HepG2 (cell line): ENCODE data around the gene HCRT. TPM values are rescaled to one million over a fixed set of nuclear protein-coding genes. Genes with fewer than 3 reads are reported as not detected.

Experiments used
- GABPB1 ChIP-seq: IDR thresholded peaks from 2 replicates; pipeline ENCODE4 v1.6.1; 2016; ENCODE audit warnings: mild to moderate bottlenecking, missing genetic modification reagents, moderate library complexity, missing compliant biosample characterization
- HCFC1 ChIP-seq: fragments of 150-350 bp; IDR thresholded peaks from 2 replicates; pipeline ENCODE4 v1.6.1; 2014; ENCODE audit warnings: low read depth, low read length
- HOXA5 ChIP-seq: sonication (generic); formaldehyde crosslinking; IDR thresholded peaks from 2 replicates; pipeline ENCODE4 v1.4.0; 2020; ENCODE audit warnings: missing genetic modification reagents
- NFKB2 ChIP-seq: sonication (generic); formaldehyde crosslinking; IDR thresholded peaks from 2 replicates; pipeline ENCODE4 v1.4.0; 2020; ENCODE audit warnings: missing genetic modification reagents, borderline replicate concordance
- POLR2G ChIP-seq: fragments of 200-400 bp; formaldehyde crosslinking; IDR thresholded peaks from 2 replicates; pipeline ENCODE4 v1.6.1; 2018; ENCODE audit warnings: mild to moderate bottlenecking, low read depth, low read length, moderate library complexity
- REPIN1 ChIP-seq: sonication (generic); formaldehyde crosslinking; IDR thresholded peaks from 2 replicates; pipeline ENCODE4 v1.8.0; 2022; ENCODE audit warnings: missing genetic modification reagents, low read depth, mild to moderate bottlenecking, borderline replicate concordance
- SP1 ChIP-seq, 2 experiments: fragments of 450-650 bp in 1 of 2; sonication (generic) in 1 of 2; formaldehyde crosslinking in 1 of 2; IDR thresholded peaks; 2 replicates each; pipeline versions ENCODE4 v1.4.0 to v1.6.1; 2016 to 2020; ENCODE audit warnings: missing genetic modification reagents in 1 of 2
- SSRP1 ChIP-seq: IDR thresholded peaks from 2 replicates; pipeline ENCODE4 v1.6.1; 2016; ENCODE audit warnings: control low read depth
- U2AF2 ChIP-seq: fragments of 200-400 bp; formaldehyde crosslinking; IDR thresholded peaks from 2 replicates; pipeline ENCODE4 v1.6.1; 2017; ENCODE audit warnings: low read depth, mild to moderate bottlenecking, low read length
- ZFX ChIP-seq: sonication (generic); formaldehyde crosslinking; IDR thresholded peaks from 2 replicates; pipeline ENCODE4 v1.4.0; 2020; ENCODE audit warnings: mild to moderate bottlenecking, low read depth, missing genetic modification reagents, moderate library complexity
- ZMYM3 ChIP-seq: sonication (generic); formaldehyde crosslinking; IDR thresholded peaks from 2 replicates; pipeline ENCODE4 v1.5.1; 2020; ENCODE audit warnings: mild to moderate bottlenecking, missing genetic modification reagents
- ZNF124 ChIP-seq: sonication (generic); formaldehyde crosslinking; IDR thresholded peaks from 2 replicates; pipeline ENCODE4 v1.4.0; 2020; ENCODE audit warnings: missing genetic modification reagents
- ZNF446 ChIP-seq: sonication (generic); formaldehyde crosslinking; IDR thresholded peaks from 2 replicates; pipeline ENCODE4 v1.5.0; 2020; ENCODE audit warnings: mild to moderate bottlenecking, missing genetic modification reagents
- ZNF761 ChIP-seq: sonication (generic); formaldehyde crosslinking; conservative IDR thresholded peaks from 2 replicates; pipeline ENCODE4 v1.4.0; 2020; ENCODE audit warnings: mild to moderate bottlenecking, missing genetic modification reagents
- ZNF766 ChIP-seq: sonication (generic); formaldehyde crosslinking; IDR thresholded peaks from 2 replicates; pipeline ENCODE4 v1.5.0; 2020; ENCODE audit warnings: missing genetic modification reagents, borderline replicate concordance
- ZNF878 ChIP-seq: sonication (generic); formaldehyde crosslinking; IDR thresholded peaks from 2 replicates; pipeline ENCODE4 v1.8.1; 2023; ENCODE audit warnings: mild to moderate bottlenecking, missing genetic modification reagents, moderate library complexity
- polyA plus RNA-seq, 8 experiments: library from polyadenylated mRNA; depleted of rRNA in 3 of 8; stranded (reverse) in 7 of 8; unstranded in 1 of 8; fragments of >200 nt; fragmentation: Illumina TruSeq in 4 of 8; extraction: Trizol in 4 of 8; gene quantifications; 2 replicates each; pipeline versions ENCODE4 v1.2.1 to v1.2.3, GENCODE V29; 2011 to 2016; ENCODE audit warnings: low read depth in 4 of 8, missing spikeins in 1 of 8, mixed read lengths in 1 of 8; ENCODE audit not compliant: insufficient read depth in 1 of 8
- total RNA-seq, 5 experiments: library from RNA; depleted of rRNA; stranded (reverse); fragments of >200 nt; fragmentation: Illumina TruSeq; extraction: Trizol; gene quantifications; 2 replicates each; pipeline ENCODE4 v1.2.3, GENCODE V29; 2016; ENCODE audit warnings: low read depth in 1 of 5
- TF ChIP-seq, protein P1 (sequence below): sonication (generic); formaldehyde crosslinking; IDR thresholded peaks from 2 replicates; pipeline ENCODE4 v1.4.0; 2020; ENCODE audit warnings: missing genetic modification reagents
- TF ChIP-seq, protein P2 (sequence below): IDR thresholded peaks from 2 replicates; pipeline ENCODE4 v1.6.1; 2018; ENCODE audit warnings: missing genetic modification reagents, mild to moderate bottlenecking, missing compliant biosample characterization
- TF ChIP-seq, protein P3 (sequence below): sonication (generic); formaldehyde crosslinking; IDR thresholded peaks from 2 replicates; pipeline ENCODE4 v1.4.0; 2020; ENCODE audit warnings: low read depth, missing genetic modification reagents
- TF ChIP-seq, protein P4 (sequence below): sonication (generic); formaldehyde crosslinking; IDR thresholded peaks from 2 replicates; pipeline ENCODE4 v1.5.1; 2020; ENCODE audit warnings: mild to moderate bottlenecking, missing genetic modification reagents, borderline replicate concordance

Gene HCRT
- total and polyA plus RNA-seq, 2 of the 13 experiments (the other 11 are each of a cell fraction or from before 2014, with no cell fraction given): not detected

- TF ChIP-seq, protein P1, sequence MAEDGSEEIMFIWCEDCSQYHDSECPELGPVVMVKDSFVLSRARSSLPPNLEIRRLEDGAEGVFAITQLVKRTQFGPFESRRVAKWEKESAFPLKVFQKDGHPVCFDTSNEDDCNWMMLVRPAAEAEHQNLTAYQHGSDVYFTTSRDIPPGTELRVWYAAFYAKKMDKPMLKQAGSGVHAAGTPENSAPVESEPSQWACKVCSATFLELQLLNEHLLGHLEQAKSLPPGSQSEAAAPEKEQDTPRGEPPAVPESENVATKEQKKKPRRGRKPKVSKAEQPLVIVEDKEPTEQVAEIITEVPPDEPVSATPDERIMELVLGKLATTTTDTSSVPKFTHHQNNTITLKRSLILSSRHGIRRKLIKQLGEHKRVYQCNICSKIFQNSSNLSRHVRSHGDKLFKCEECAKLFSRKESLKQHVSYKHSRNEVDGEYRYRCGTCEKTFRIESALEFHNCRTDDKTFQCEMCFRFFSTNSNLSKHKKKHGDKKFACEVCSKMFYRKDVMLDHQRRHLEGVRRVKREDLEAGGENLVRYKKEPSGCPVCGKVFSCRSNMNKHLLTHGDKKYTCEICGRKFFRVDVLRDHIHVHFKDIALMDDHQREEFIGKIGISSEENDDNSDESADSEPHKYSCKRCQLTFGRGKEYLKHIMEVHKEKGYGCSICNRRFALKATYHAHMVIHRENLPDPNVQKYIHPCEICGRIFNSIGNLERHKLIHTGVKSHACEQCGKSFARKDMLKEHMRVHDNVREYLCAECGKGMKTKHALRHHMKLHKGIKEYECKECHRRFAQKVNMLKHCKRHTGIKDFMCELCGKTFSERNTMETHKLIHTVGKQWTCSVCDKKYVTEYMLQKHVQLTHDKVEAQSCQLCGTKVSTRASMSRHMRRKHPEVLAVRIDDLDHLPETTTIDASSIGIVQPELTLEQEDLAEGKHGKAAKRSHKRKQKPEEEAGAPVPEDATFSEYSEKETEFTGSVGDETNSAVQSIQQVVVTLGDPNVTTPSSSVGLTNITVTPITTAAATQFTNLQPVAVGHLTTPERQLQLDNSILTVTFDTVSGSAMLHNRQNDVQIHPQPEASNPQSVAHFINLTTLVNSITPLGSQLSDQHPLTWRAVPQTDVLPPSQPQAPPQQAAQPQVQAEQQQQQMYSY: peak; percentile 79
- TF ChIP-seq, protein P2, sequence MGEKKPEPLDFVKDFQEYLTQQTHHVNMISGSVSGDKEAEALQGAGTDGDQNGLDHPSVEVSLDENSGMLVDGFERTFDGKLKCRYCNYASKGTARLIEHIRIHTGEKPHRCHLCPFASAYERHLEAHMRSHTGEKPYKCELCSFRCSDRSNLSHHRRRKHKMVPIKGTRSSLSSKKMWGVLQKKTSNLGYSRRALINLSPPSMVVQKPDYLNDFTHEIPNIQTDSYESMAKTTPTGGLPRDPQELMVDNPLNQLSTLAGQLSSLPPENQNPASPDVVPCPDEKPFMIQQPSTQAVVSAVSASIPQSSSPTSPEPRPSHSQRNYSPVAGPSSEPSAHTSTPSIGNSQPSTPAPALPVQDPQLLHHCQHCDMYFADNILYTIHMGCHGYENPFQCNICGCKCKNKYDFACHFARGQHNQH (CRISPR knock-in tag): peak; percentile 70; the same call in 1 of the 2 replicates
- TF ChIP-seq ZNF766 (CRISPR knock-in tag) (peak; percentile 96), ZNF761 (peak; percentile 67; the same call in 1 of the 2 replicates), ZNF446 (peak; percentile 94; the same call in 1 of the 2 replicates), SP1 (IDR thresholded peaks at IDR 0.05) (no peak), SP1 (CRISPR knock-in tag; IDR thresholded peaks at IDR 0.05) (0 out of 2 replicates have a peak, but pooled peaks have one; percentile 16), ZNF124 (CRISPR knock-in tag) (peak; percentile 96), NFKB2 (peak; percentile 98), POLR2G (no peak), ZMYM3 (no peak), U2AF2 (no peak), REPIN1 (CRISPR knock-in tag) (peak; percentile 47; the same call in 1 of the 2 replicates), HCFC1 (peak; percentile 24; the same call in 1 of the 2 replicates), ZNF878 (CRISPR knock-in tag) (peak; percentile 58; the same call in 1 of the 2 replicates), HOXA5 (CRISPR knock-in tag) (peak; percentile 98), GABPB1 (peak; percentile 56), SSRP1 (CRISPR knock-in tag) (0 out of 2 replicates have a peak, but pooled peaks have one; percentile 52), ZFX (CRISPR knock-in tag) (0 out of 2 replicates have a peak, but pooled peaks have one; percentile 20)
- TF ChIP-seq, protein P3, sequence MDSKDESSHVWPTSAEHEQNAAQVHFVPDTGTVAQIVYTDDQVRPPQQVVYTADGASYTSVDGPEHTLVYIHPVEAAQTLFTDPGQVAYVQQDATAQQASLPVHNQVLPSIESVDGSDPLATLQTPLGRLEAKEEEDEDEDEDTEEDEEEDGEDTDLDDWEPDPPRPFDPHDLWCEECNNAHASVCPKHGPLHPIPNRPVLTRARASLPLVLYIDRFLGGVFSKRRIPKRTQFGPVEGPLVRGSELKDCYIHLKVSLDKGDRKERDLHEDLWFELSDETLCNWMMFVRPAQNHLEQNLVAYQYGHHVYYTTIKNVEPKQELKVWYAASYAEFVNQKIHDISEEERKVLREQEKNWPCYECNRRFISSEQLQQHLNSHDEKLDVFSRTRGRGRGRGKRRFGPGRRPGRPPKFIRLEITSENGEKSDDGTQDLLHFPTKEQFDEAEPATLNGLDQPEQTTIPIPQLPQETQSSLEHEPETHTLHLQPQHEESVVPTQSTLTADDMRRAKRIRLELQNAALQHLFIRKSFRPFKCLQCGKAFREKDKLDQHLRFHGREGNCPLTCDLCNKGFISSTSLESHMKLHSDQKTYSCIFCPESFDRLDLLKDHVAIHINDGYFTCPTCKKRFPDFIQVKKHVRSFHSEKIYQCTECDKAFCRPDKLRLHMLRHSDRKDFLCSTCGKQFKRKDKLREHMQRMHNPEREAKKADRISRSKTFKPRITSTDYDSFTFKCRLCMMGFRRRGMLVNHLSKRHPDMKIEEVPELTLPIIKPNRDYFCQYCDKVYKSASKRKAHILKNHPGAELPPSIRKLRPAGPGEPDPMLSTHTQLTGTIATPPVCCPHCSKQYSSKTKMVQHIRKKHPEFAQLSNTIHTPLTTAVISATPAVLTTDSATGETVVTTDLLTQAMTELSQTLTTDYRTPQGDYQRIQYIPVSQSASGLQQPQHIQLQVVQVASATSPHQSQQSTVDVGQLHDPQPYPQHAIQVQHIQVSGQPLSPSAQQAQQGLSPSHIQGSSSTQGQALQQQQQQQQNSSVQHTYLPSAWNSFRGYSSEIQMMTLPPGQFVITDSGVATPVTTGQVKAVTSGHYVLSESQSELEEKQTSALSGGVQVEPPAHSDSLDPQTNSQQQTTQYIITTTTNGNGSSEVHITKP (CRISPR knock-in tag): 0 out of 2 replicates have a peak, but pooled peaks have one; percentile 46
- TF ChIP-seq, protein P4, sequence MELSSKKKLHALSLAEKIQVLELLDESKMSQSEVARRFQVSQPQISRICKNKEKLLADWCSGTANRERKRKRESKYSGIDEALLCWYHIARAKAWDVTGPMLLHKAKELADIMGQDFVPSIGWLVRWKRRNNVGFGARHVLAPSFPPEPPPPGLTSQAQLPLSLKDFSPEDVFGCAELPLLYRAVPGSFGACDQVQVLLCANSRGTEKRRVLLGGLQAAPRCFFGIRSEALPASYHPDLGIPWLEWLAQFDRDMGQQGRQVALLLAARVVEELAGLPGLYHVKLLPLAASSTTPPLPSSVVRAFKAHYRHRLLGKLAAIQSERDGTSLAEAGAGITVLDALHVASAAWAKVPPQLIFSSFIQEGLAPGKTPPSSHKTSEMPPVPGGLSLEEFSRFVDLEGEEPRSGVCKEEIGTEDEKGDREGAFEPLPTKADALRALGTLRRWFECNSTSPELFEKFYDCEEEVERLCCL (CRISPR knock-in tag): peak; percentile 90; the same call in 1 of the 2 replicates
Observed at GRCh38 chr17:42179911-42180410, 5.3 kb downstream of the HCRT start (continued).
